Measurements from ENCODE around the gene TBC1D9B. TPM values are rescaled to one million over a fixed set of nuclear protein-coding genes. Genes with fewer than 3 reads are reported as not detected.

Gene TBC1D9B
- total and polyA plus RNA-seq, 2 donors (not counting 1 experiment from before 2014, with no cell fraction given) = 48.7 to 50.4 TPM

- Histone ChIP-seq H4K20me1 (ENCODE audit: control insufficient read depth, extremely low read depth, insufficient read depth, low read length) (peaks cover 8% of the 10 kb centered on the region), H3K4me1 (ENCODE audit: control insufficient read depth, extremely low read depth, insufficient read depth, low read length) (peaks cover 30% of the 10 kb centered on the region), H3K4me3 (replicated peaks in 1 of 4; ENCODE audit: control extremely low read depth in 1 of 4, insufficient read depth in 1 of 4, low read depth in 3 of 4, low read length in 4 of 4) (peak overlapping the region in 1 of 4 experiments; percentile 85), H3K27me3 (ENCODE audit: control insufficient read depth, insufficient read depth, low read length) (no peaks in the 10 kb centered on the region), H3K9me3 (ENCODE audit: control insufficient read depth, insufficient read depth, low read depth, low read length) (no peaks in the 10 kb centered on the region), H3K4me2 (ENCODE audit: extremely low read depth, insufficient read depth, low read length) (peak overlapping the region; percentile 63), H2AFZ (ENCODE audit: low read length) (no peak overlapping the region), H3K27ac (ENCODE audit: insufficient read depth, low read length) (peak overlapping the region; percentile 79), H3K9ac (ENCODE audit: insufficient read depth, low read length) (peak overlapping the region; percentile 53), H3K79me2 (ENCODE audit: control insufficient read depth, insufficient read depth, low read length) (peaks cover 24% of the 10 kb centered on the region), H3K36me3 (ENCODE audit: control insufficient read depth, insufficient read depth, low read length) (peaks cover 8% of the 10 kb centered on the region)
- TF ChIP-seq, protein P1, sequence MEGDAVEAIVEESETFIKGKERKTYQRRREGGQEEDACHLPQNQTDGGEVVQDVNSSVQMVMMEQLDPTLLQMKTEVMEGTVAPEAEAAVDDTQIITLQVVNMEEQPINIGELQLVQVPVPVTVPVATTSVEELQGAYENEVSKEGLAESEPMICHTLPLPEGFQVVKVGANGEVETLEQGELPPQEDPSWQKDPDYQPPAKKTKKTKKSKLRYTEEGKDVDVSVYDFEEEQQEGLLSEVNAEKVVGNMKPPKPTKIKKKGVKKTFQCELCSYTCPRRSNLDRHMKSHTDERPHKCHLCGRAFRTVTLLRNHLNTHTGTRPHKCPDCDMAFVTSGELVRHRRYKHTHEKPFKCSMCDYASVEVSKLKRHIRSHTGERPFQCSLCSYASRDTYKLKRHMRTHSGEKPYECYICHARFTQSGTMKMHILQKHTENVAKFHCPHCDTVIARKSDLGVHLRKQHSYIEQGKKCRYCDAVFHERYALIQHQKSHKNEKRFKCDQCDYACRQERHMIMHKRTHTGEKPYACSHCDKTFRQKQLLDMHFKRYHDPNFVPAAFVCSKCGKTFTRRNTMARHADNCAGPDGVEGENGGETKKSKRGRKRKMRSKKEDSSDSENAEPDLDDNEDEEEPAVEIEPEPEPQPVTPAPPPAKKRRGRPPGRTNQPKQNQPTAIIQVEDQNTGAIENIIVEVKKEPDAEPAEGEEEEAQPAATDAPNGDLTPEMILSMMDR (conservative IDR thresholded peaks at IDR 0.05 in 1 of 2, IDR thresholded peaks at IDR 0.05 in 1 of 2; ENCODE audit: low read depth in 1 of 2, low read length in 2 of 2) = no peak
- no peak for TF ChIP-seq EZH2 (IDR thresholded peaks at IDR 0.05; ENCODE audit: low read length, missing control alignments)
- no peak for DNase-seq (ENCODE audit: low read depth in 2 of 2)
Measured at GRCh38 chr5:179817890-179818745, 89.6 kb downstream of the TBC1D9B start.

- Histone ChIP-seq H3K9ac (ENCODE audit: insufficient read depth, low read length) (no peak overlapping the region), H3K27me3 (ENCODE audit: control insufficient read depth, insufficient read depth, low read length) (no peaks in the 10 kb centered on the region), H3K4me3 (replicated peaks in 1 of 4; ENCODE audit: control extremely low read depth in 1 of 4, insufficient read depth in 1 of 4, low read depth in 3 of 4, low read length in 4 of 4) (peak overlapping the region in 1 of 4 experiments; percentile 50), H3K9me3 (ENCODE audit: control insufficient read depth, insufficient read depth, low read depth, low read length) (no peaks in the 10 kb centered on the region), H3K27ac (ENCODE audit: insufficient read depth, low read length) (peak overlapping the region; percentile 27), H3K79me2 (ENCODE audit: control insufficient read depth, insufficient read depth, low read length) (peaks cover 17% of the 10 kb centered on the region), H4K20me1 (ENCODE audit: control insufficient read depth, extremely low read depth, insufficient read depth, low read length) (peaks cover 6% of the 10 kb centered on the region), H3K36me3 (ENCODE audit: control insufficient read depth, insufficient read depth, low read length) (peaks cover 4% of the 10 kb centered on the region), H3K4me1 (ENCODE audit: control insufficient read depth, extremely low read depth, insufficient read depth, low read length) (peaks cover 25% of the 10 kb centered on the region), H2AFZ (ENCODE audit: low read length) (no peak overlapping the region), H3K4me2 (ENCODE audit: extremely low read depth, insufficient read depth, low read length) (peak overlapping the region; percentile 51)
- TF ChIP-seq, protein P1 (conservative IDR thresholded peaks at IDR 0.05 in 1 of 2, IDR thresholded peaks at IDR 0.05 in 1 of 2; ENCODE audit: low read depth in 1 of 2, low read length in 2 of 2) = no peak
- no peak for TF ChIP-seq EZH2 (IDR thresholded peaks at IDR 0.05; ENCODE audit: low read length, missing control alignments)
- no peak for DNase-seq (ENCODE audit: low read depth in 2 of 2)
Measured at GRCh38 chr5:179817470-179817840, 90.2 kb downstream of the TBC1D9B start.

- peak overlapping the region in 2 of 4 experiments; percentile 9 to 50 for H3K4me3 ChIP-seq (replicated peaks in 1 of 4; ENCODE audit: control extremely low read depth in 1 of 4, insufficient read depth in 1 of 4, low read depth in 3 of 4, low read length in 4 of 4)
- no peak for TF ChIP-seq EZH2 (IDR thresholded peaks at IDR 0.05; ENCODE audit: low read length, missing control alignments)
- TF ChIP-seq, protein P1 (conservative IDR thresholded peaks at IDR 0.05 in 1 of 2, IDR thresholded peaks at IDR 0.05 in 1 of 2; ENCODE audit: low read depth in 1 of 2, low read length in 2 of 2) = no peak
- peaks cover 22% of the 10 kb centered on the region for H3K4me1 ChIP-seq (ENCODE audit: control insufficient read depth, extremely low read depth, insufficient read depth, low read length)
- no peak for DNase-seq (ENCODE audit: low read depth in 2 of 2)
- H4K20me1 ChIP-seq (ENCODE audit: control insufficient read depth, extremely low read depth, insufficient read depth, low read length) = peaks cover 2% of the 10 kb centered on the region
- peaks cover 12% of the 10 kb centered on the region for H3K79me2 ChIP-seq (ENCODE audit: control insufficient read depth, insufficient read depth, low read length)
- H2AFZ ChIP-seq (ENCODE audit: low read length) = peak overlapping the region; percentile 23
- peaks cover 6% of the 10 kb centered on the region for H3K36me3 ChIP-seq (ENCODE audit: control insufficient read depth, insufficient read depth, low read length)
- no peaks in the 10 kb centered on the region for H3K9me3 ChIP-seq (ENCODE audit: control insufficient read depth, insufficient read depth, low read depth, low read length)
- peak overlapping the region; percentile 51 for H3K4me2 ChIP-seq (ENCODE audit: extremely low read depth, insufficient read depth, low read length)
- H3K27ac ChIP-seq (ENCODE audit: insufficient read depth, low read length) = peak overlapping the region; percentile 27
- no peaks in the 10 kb centered on the region for H3K27me3 ChIP-seq (ENCODE audit: control insufficient read depth, insufficient read depth, low read length)
- H3K9ac ChIP-seq (ENCODE audit: insufficient read depth, low read length) = peak overlapping the region; percentile 51
Measured at GRCh38 chr5:179816796-179817469, 90.8 kb downstream of the TBC1D9B start.
